Measurements from ENCODE around the gene PRPSAP2.

Gene PRPSAP2

DNA sequence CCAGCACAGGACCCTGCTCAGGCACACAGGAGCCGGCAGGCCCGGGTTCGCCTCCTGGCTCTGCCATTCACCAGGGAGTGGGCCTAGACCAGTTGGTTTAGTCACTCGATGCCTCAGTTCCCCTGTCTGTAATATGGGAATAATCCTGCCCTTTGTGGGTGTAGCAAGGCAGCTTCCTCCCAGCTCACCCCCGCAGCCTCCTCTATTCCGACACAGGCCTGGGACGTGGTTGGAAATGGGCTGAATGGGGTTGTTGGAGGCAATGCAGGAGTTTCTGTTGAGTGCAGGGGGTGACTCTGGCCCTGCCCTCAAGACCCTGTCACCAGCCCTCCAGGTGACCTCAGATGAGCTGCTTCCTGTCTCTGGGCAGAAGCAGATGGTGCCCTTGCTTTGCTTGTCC lies 113.9 kb downstream of the PRPSAP2 start:
- Histone ChIP-seq H3K4me1 (ENCODE audit: control insufficient read depth, insufficient read depth, low read length) (peaks cover 21% of the 10 kb centered on the region; the same call in 1 of the 2 replicates), H3K9ac (ENCODE audit: low read depth, low read length) (no peak overlapping the region), H3K4me3 (ENCODE audit: low read depth, low read length) (no peak overlapping the region), H3K36me3 (ENCODE audit: control insufficient read depth, insufficient read depth, low read length) (peaks cover 57% of the 10 kb centered on the region), H3K27ac (ENCODE audit: low read depth, low read length) (no peak overlapping the region), H3K9me3 (ENCODE audit: control insufficient read depth, insufficient read depth, low read length) (no peaks in the 10 kb centered on the region), H3K27me3 (ENCODE audit: control insufficient read depth, insufficient read depth, low read length) (no peaks in the 10 kb centered on the region)

DNA sequence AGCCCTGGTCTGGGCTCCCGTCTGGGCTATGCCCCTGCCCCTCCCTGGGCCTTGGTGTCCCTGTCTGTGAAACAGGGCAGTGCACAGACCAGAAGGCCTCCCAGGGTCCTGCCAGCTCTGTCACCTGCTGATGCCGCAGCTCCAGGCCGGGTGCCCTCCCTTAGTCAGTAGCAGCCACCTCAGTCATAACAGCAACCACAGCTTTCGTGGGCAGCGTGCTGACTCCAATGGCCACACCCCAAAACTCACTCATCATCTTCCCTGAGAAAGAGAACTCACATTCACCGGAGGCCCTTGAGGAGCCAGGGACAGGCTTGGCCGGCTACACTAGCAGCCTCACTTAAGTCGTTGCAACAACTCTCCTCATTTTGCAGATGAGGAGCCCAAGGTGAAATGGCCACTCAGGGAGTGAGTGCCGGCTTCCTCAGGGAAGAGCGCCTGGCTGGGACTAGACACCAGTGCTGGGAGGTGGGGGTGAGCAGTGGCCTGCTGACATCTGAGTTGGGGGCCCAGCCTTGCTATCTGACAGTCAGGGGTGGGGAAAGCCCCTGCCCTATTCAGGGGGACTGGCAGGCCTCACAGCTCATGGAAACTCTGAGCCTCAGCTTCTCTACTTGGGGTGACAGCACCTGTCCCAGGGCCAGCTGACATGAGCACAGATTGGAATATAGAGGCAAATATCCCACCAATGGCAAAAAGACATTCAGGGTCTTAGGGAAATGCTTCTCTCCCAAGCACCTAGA lies 116.6 kb downstream of the PRPSAP2 start:
- Histone ChIP-seq H3K9me3 (ENCODE audit: control insufficient read depth, insufficient read depth, low read length) (no peaks in the 10 kb centered on the region), H3K27me3 (ENCODE audit: control insufficient read depth, insufficient read depth, low read length) (no peaks in the 10 kb centered on the region), H3K36me3 (ENCODE audit: control insufficient read depth, insufficient read depth, low read length) (peaks cover 84% of the 10 kb centered on the region), H3K4me1 (ENCODE audit: control insufficient read depth, insufficient read depth, low read length) (peaks cover under 1% of the 10 kb centered on the region; the same call in 1 of the 2 replicates), H3K4me3 (ENCODE audit: low read depth, low read length) (no peak overlapping the region), H3K9ac (ENCODE audit: low read depth, low read length) (no peak overlapping the region), H3K27ac (ENCODE audit: low read depth, low read length) (no peak overlapping the region)

DNA sequence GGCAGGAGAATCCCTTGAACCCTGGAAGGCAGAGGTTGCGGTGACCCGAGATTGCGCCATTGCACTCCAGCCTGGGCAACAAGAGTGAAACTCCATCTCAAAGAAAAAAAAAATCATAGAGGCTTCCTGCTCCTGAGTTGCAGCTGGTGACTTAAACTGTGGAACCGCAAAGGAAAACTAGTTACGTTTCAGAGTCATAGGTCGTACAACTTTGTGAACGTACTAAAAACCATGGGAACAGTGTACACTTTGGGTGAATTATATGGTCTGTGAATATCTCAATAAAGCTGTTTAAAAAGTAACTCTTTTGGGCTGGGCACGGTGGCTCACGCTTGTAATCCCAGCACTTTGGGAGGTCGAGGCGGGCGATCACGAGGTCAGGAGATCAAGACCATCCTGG lies 117.7 kb downstream of the PRPSAP2 start:
- H3K36me3 ChIP-seq (ENCODE audit: control insufficient read depth, insufficient read depth, low read length) = peaks cover 83% of the 10 kb centered on the region
- H3K9me3 ChIP-seq (ENCODE audit: control insufficient read depth, insufficient read depth, low read length) = no peaks in the 10 kb centered on the region
- H3K27ac ChIP-seq (ENCODE audit: low read depth, low read length) = no peak overlapping the region
- H3K27me3 ChIP-seq (ENCODE audit: control insufficient read depth, insufficient read depth, low read length) = no peaks in the 10 kb centered on the region
- H3K4me1 ChIP-seq (ENCODE audit: control insufficient read depth, insufficient read depth, low read length) = no peaks in the 10 kb centered on the region
- H3K4me3 ChIP-seq (ENCODE audit: low read depth, low read length) = no peak overlapping the region
- H3K9ac ChIP-seq (ENCODE audit: low read depth, low read length) = no peak overlapping the region

DNA sequence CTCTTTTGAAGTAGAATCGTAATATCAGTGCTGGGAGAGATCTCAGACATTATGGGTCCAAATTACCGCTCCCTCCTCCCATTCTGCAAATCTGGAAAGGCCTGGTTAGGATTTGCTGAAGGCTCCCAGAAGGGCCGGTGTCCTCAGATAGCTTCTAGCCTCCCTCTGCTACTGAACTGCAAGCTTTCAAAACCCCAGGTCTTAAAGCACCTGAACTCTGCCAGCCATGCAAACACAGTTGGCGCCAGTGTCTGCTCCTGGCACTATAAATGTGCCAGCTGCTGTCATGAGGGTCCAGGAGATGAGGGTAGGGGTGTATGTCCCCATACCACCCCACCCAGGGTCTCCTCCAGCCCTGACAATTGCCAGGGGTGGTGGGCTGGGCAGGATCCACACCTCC lies 118.3 kb downstream of the PRPSAP2 start:
- Histone ChIP-seq H3K4me1 (ENCODE audit: control insufficient read depth, insufficient read depth, low read length) (no peaks in the 10 kb centered on the region), H3K9me3 (ENCODE audit: control insufficient read depth, insufficient read depth, low read length) (no peaks in the 10 kb centered on the region), H3K36me3 (ENCODE audit: control insufficient read depth, insufficient read depth, low read length) (peaks cover 81% of the 10 kb centered on the region), H3K27me3 (ENCODE audit: control insufficient read depth, insufficient read depth, low read length) (no peaks in the 10 kb centered on the region), H3K27ac (ENCODE audit: low read depth, low read length) (no peak overlapping the region), H3K4me3 (ENCODE audit: low read depth, low read length) (no peak overlapping the region), H3K9ac (ENCODE audit: low read depth, low read length) (no peak overlapping the region)

DNA sequence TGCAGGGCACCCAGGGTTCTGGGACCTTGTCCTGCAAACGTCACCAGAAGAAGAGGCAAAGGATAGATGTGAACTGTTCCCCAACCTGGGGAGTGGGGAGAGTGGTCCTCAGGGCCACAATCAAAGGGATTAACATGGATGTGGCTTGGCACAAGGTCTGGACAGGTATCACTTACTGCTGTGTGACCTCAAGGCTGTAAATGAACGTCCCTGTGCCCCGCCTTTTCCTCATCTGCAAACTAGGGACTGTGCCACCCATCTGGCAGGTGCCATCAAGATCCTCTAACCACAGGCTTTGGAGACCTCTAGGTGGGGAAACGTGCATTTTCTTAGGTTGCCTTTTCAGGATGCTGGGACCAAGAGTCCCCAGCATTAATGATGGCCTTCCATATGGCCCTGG lies 119.1 kb downstream of the PRPSAP2 start:
- Histone ChIP-seq H3K9ac (ENCODE audit: low read depth, low read length) (no peak overlapping the region), H3K27me3 (ENCODE audit: control insufficient read depth, insufficient read depth, low read length) (no peaks in the 10 kb centered on the region), H3K9me3 (ENCODE audit: control insufficient read depth, insufficient read depth, low read length) (no peaks in the 10 kb centered on the region), H3K36me3 (ENCODE audit: control insufficient read depth, insufficient read depth, low read length) (peaks cover 72% of the 10 kb centered on the region), H3K27ac (ENCODE audit: low read depth, low read length) (no peak overlapping the region), H3K4me1 (ENCODE audit: control insufficient read depth, insufficient read depth, low read length) (no peaks in the 10 kb centered on the region), H3K4me3 (ENCODE audit: low read depth, low read length) (no peak overlapping the region)

DNA sequence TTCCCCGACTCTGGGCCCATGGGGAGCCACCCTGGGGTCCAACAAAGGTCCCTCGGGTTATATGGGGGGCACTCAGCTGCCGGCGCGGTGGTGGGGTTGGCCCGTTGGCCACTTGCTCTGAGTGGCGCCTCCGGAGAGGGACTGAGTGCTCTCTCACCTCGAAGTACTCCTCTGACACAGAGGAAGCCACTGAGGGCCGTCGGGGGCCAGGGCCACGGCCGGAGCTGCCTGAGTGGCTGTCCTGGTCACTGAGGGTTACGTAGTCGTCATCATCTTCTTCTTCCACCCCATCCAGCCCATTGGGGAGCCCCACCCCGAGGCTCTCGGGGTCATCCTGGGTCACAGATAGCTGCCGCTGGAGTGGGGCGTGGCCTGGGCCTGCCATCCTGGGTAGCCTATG lies 119.7 kb downstream of the PRPSAP2 start:
- H3K27ac ChIP-seq (ENCODE audit: low read depth, low read length) = no peak overlapping the region
- no peaks in the 10 kb centered on the region for H3K27me3 ChIP-seq (ENCODE audit: control insufficient read depth, insufficient read depth, low read length)
- no peak overlapping the region for H3K9ac ChIP-seq (ENCODE audit: low read depth, low read length)
- H3K36me3 ChIP-seq (ENCODE audit: control insufficient read depth, insufficient read depth, low read length) = peaks cover 70% of the 10 kb centered on the region
- no peaks in the 10 kb centered on the region for H3K4me1 ChIP-seq (ENCODE audit: control insufficient read depth, insufficient read depth, low read length)
- H3K9me3 ChIP-seq (ENCODE audit: control insufficient read depth, insufficient read depth, low read length) = no peaks in the 10 kb centered on the region
- no peak overlapping the region for H3K4me3 ChIP-seq (ENCODE audit: low read depth, low read length)

DNA sequence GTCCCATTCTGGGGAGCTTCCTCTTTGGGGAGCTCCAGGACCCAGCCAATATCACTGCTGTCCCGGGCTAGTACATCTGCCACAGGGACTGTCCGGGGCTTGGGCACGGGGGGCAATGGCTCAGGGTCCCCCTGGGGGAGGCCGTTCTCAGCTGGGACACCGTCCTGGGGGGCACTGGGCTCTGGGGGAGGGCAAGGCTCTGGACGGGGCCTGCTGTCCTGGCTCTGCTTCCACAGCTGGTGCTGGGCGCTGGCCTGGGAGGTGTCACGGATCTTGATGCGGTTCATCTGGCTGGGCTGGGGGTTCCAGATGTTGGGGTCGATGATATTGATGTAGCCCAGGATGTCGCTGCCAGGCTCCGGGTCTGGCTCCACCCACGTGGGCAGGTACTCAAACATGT lies 120.1 kb downstream of the PRPSAP2 start:
- H3K4me1 ChIP-seq (ENCODE audit: control insufficient read depth, insufficient read depth, low read length) = no peaks in the 10 kb centered on the region
- H3K9ac ChIP-seq (ENCODE audit: low read depth, low read length) = no peak overlapping the region
- no peaks in the 10 kb centered on the region for H3K9me3 ChIP-seq (ENCODE audit: control insufficient read depth, insufficient read depth, low read length)
- no peak overlapping the region for H3K27ac ChIP-seq (ENCODE audit: low read depth, low read length)
- H3K36me3 ChIP-seq (ENCODE audit: control insufficient read depth, insufficient read depth, low read length) = peaks cover 66% of the 10 kb centered on the region
- H3K27me3 ChIP-seq (ENCODE audit: control insufficient read depth, insufficient read depth, low read length) = no peaks in the 10 kb centered on the region
- H3K4me3 ChIP-seq (ENCODE audit: low read depth, low read length) = no peak overlapping the region

DNA sequence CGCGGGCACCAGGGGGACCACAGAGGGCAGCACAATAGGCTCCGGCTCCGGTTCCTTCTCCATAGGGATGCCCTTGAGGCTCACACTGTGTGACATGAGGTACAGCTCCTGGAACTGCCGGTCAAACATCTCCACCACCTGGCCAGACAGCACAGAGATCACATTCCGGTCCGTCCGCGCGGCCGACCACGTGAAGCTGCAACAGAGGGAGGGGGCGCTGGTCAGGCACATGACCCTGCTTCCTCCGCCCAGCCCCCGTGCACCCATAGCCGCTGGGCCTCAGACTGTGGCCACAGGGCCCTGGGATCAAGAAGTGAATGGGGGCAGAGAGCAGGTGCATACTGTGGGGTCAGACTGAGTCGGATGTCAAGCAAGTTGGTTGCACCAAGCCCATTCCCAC lies 120.7 kb downstream of the PRPSAP2 start:
- H3K4me1 ChIP-seq (ENCODE audit: control insufficient read depth, insufficient read depth, low read length) = no peaks in the 10 kb centered on the region
- H3K36me3 ChIP-seq (ENCODE audit: control insufficient read depth, insufficient read depth, low read length) = peaks cover 62% of the 10 kb centered on the region
- no peak overlapping the region for H3K27ac ChIP-seq (ENCODE audit: low read depth, low read length)
- no peak overlapping the region for H3K4me3 ChIP-seq (ENCODE audit: low read depth, low read length)
- no peaks in the 10 kb centered on the region for H3K9me3 ChIP-seq (ENCODE audit: control insufficient read depth, insufficient read depth, low read length)
- H3K27me3 ChIP-seq (ENCODE audit: control insufficient read depth, insufficient read depth, low read length) = no peaks in the 10 kb centered on the region
- H3K9ac ChIP-seq (ENCODE audit: low read depth, low read length) = no peak overlapping the region

Measured in HUES48 (cell line).